Heart left ventricle (tissue), 16 donors: ENCODE results near the gene RBBP4. TPM values are rescaled to one million over a fixed set of nuclear protein-coding genes. Genes with fewer than 3 reads are reported as not detected.

Source experiments
- ATAC-seq, 4 donors: fragments of 200-7000 bp; cut with Tn5 transposase; one replicate each; pipeline ENCODE4 v1.9.1; 2020 to 2022; ENCODE audit warnings: moderate library complexity in 4 of 4, mild to moderate bottlenecking in 3 of 4, moderate number of reproducible peaks in 1 of 4
- DNase-seq, 5 donors: peaks; one replicate each; pipeline ENCODE4 v3.0.0-alpha.2; 2020
- H3K27ac ChIP-seq, 12 donors: fragments of 200-600 bp; sonication (generic) in 4 of 12; one replicate each; pipeline versions ENCODE4 v1.5.0 to v1.8.0; 2016 to 2022; ENCODE audit warnings: mild to moderate bottlenecking in 2 of 12
- H3K27me3 ChIP-seq, 9 donors: fragments of 200-600 bp; sonication (generic) in 2 of 9; one replicate each; pipeline versions ENCODE4 v1.5.1 to v1.8.0; 2016 to 2022; ENCODE audit warnings: mild to moderate bottlenecking in 3 of 9
- H3K36me3 ChIP-seq, 9 donors: fragments of 200-600 bp; sonication (generic) in 2 of 9; one replicate each; pipeline versions ENCODE4 v1.5.0 to v1.8.0; 2018 to 2022; ENCODE audit warnings: mild to moderate bottlenecking in 2 of 9
- H3K4me1 ChIP-seq, 12 donors: fragments of 200-600 bp; sonication (generic) in 4 of 12; one replicate each; pipeline versions ENCODE4 v1.5.0 to v1.8.0; 2016 to 2022; ENCODE audit warnings: mild to moderate bottlenecking in 3 of 12
- H3K4me3 ChIP-seq, 12 donors: fragments of 200-600 bp; sonication (generic) in 4 of 12; one replicate each; pipeline versions ENCODE4 v1.5.0 to v1.8.0; 2017 to 2022; ENCODE audit warnings: mild to moderate bottlenecking in 9 of 12, moderate library complexity in 4 of 12
- H3K9me3 ChIP-seq, 12 donors: fragments of 200-600 bp; sonication (generic) in 4 of 12; one replicate each; pipeline versions ENCODE4 v1.5.0 to v1.8.0; 2016 to 2022; ENCODE audit warnings: mild to moderate bottlenecking in 1 of 12
- CTCF ChIP-seq, 12 donors: fragments of 200-600 bp; sonication (generic) in 4 of 12; IDR thresholded peaks; one replicate each; pipeline versions ENCODE4 v1.5.0 to v1.8.0; 2018 to 2022; ENCODE audit warnings: antibody characterized with exemption in 12 of 12, mild to moderate bottlenecking in 5 of 12
- POLR2A ChIP-seq, 2 donors: fragments of 450-650 bp; IDR thresholded peaks; one replicate each; pipeline ENCODE4 v1.6.1; 2017; ENCODE audit warnings: antibody characterized with exemption in 2 of 2, mild to moderate bottlenecking in 2 of 2, moderate library complexity in 2 of 2
- WGBS, 4 donors: extraction: QIAGEN DNeasy Blood & Tissue Kit in 2 of 4; methylation state at CpG; one replicate each; pipeline versions ENCODE4 v1.1.5 to v1.1.7; 2013 to 2018; 5-methylcytosine and 5-hydroxymethylcytosine counted together
- intact Hi-C, 10 donors: fragments of 100-400 bp; cut with DNase I; formaldehyde crosslinking; loops; one replicate each; pipeline versions ENCODE4 v1.11.1 to v1.14.2; 2022
- polyA plus RNA-seq, 2 donors: library from polyadenylated mRNA; stranded (reverse); fragments of 200-250 nt; gene quantifications; one replicate each; pipeline ENCODE4 v1.2.3, GENCODE V29; 2013
- total RNA-seq, 9 donors: library from RNA; depleted of rRNA in 2 of 9; stranded (reverse); fragments of >200 nt in 2 of 9; fragmentation: NEBNext Ultra II Directional in 3 of 9; extraction: Animal tissue kit (Norgen Biotek cat#: 25700) in 3 of 9; gene quantifications; one replicate each; pipeline versions ENCODE4 v1.1.0 to v1.2.4, GENCODE V29; 2016 to 2023
- donor health status: ischemic (EF 13 %, LVEDD 7.1; RV severe dilation, severe dysfunction).
- donor health status: healthy with polysubstance abuse.
- donor health status: DM: no; HTN: yes; CAD: no.
- donor health status: DM: no; HTN: no; CAD: no.
- donor health status: ischemic (EF 25% LVEDD 6.9; RV normal size, moderate dysfunction).
- donor health status: ischemic (EF 25% LVEDD 5.7; RV mildly dilated, moderate dysfunction).
- donor health status: healthy.
- donor health status: DM: yes; HTN: yes; CAD: no.
- donor health status: ischemic (EF 35%, LVEDD 5.7; RV mildly dilated, moderate dysfunction).
- donor health status: nonischemic (EF 11% LVEDD 7.7; RV severe dilation, severe dysfunction).
- donor health status: DM: yes; HTN: yes; CAD: no.
- donor health status: PGD.
- donor health status: ischemic (EF 29% LVEDD 5.4; RV normal size, mild dysfunction).
- donor health status: nonischemic (EF 23%, LVEDD 6.1; RV moderate dilation, normal function).

Gene RBBP4
- total and polyA plus RNA-seq, 11 donors, result 23.4 to 141 (median 93.2) TPM

- WGBS, 4 donors, result 48 to 61% (median 57%) methylated on average over 2 of the region's 2 CpGs
- TF ChIP-seq CTCF (IDR thresholded peaks at IDR 0.05) (no peak), POLR2A (IDR thresholded peaks at IDR 0.05) (no peak)
- Histone ChIP-seq H3K36me3 (peaks cover 0 to 75% (median 61%) of the 10 kb centered on the region in 9 donors), H3K27me3 (no peaks in the 10 kb centered on the region), H3K4me3 (no peak overlapping the region), H3K4me1 (peaks cover 0 to 38% (median 11%) of the 10 kb centered on the region in 12 donors), H3K27ac (peak overlapping the region in 3 of 12 donors; percentile 3 to 63 (median 44)), H3K9me3 (no peaks in the 10 kb centered on the region)
- no peak for DNase-seq
- intact Hi-C loops, result loop anchor here in 1 of 10 donors (2.0 kb wide), 1 partner anchor 35 kb away; the partner anchor contains the start of genes RBBP4 and ZBTB8OS
- ATAC-seq, result peak in 3 of 4 donors; percentile 16 to 45 (median 40)
These were observed 34.5 kb downstream of the RBBP4 start for GRCh38 chr1:32685498-32685897.

GRCh38 chr1:32686387-32686786 lies 35.4 kb downstream of the RBBP4 start:
- no peak for TF ChIP-seq CTCF (IDR thresholded peaks at IDR 0.05)
- H3K9me3 ChIP-seq, result no peaks in the 10 kb centered on the region
- H3K4me3 ChIP-seq, result no peak overlapping the region
- H3K27ac ChIP-seq, result no peak overlapping the region
- intact Hi-C loops, result no loop called here
- no peak for DNase-seq
- peaks cover 0 to 36% (median 11%) of the 10 kb centered on the region in 12 donors for H3K4me1 ChIP-seq
- ATAC-seq, result no peak
- WGBS, 4 donors, result 97 to 99% (median 98%) methylated on average over 2 of the region's 2 CpGs
- H3K27me3 ChIP-seq, result no peaks in the 10 kb centered on the region
- peaks cover 0 to 69% (median 52%) of the 10 kb centered on the region in 9 donors for H3K36me3 ChIP-seq

- intact Hi-C loops, result no loop called here
- H3K9me3 ChIP-seq, result no peaks in the 10 kb centered on the region
- H3K36me3 ChIP-seq, result peaks cover 0 to 18% (median 0%) of the 10 kb centered on the region in 9 donors
- H3K27me3 ChIP-seq, result no peaks in the 10 kb centered on the region
- H3K4me3 ChIP-seq, result no peak overlapping the region
- 87 to 92% (median 89%) methylated on average over 6 of the region's 6 CpGs for WGBS, 4 donors
- ATAC-seq (peak in 3 of 4 donors; percentile 21 to 56 (median 37)), DNase-seq (no peak)
- peak overlapping the region in 4 of 12 donors; percentile 20 to 42 (median 34) for H3K27ac ChIP-seq
- TF ChIP-seq POLR2A (IDR thresholded peaks at IDR 0.05) (no peak), CTCF (IDR thresholded peaks at IDR 0.05) (no peak)
- H3K4me1 ChIP-seq, result peaks cover 0 to 27% (median 19%) of the 10 kb centered on the region in 12 donors
These were observed 42.6 kb downstream of the RBBP4 start for GRCh38 chr1:32693455-32694174.

GRCh38 chr1:32695098-32695904 lies 44.3 kb downstream of the RBBP4 start:
- no peaks in the 10 kb centered on the region for H3K9me3 ChIP-seq
- peak overlapping the region in 9 of 12 donors; percentile 2 to 63 (median 39) for H3K27ac ChIP-seq
- H3K4me1 ChIP-seq, result peaks cover 0 to 27% (median 19%) of the 10 kb centered on the region in 12 donors
- H3K36me3 ChIP-seq, result peaks cover 0 to 12% (median 0%) of the 10 kb centered on the region in 9 donors
- H3K27me3 ChIP-seq, result no peaks in the 10 kb centered on the region
- ATAC-seq (peak in 3 of 4 donors; percentile 60 to 67 (median 62)), DNase-seq (peak; percentile 63 to 86 (median 71))
- TF ChIP-seq POLR2A (IDR thresholded peaks at IDR 0.05), result no peak
- no peak for TF ChIP-seq CTCF (IDR thresholded peaks at IDR 0.05)
- intact Hi-C loops, result no loop called here
- peak overlapping the region in 4 of 12 donors; percentile 4 to 15 (median 6) for H3K4me3 ChIP-seq
- WGBS, 4 donors, result 49 to 67% (median 58%) methylated on average over 17 of the region's 17 CpGs
